H1 (cell line): ENCODE results near the gene DNAJC22.

ENCODE experiments used
- ASH2L ChIP-seq: fragments of 200-600, 300-600 bp; sonication (generic); IDR thresholded peaks from one replicate; pipeline ENCODE4 v1.7.1; 2017; ENCODE audit warnings: low read length
- BRCA1 ChIP-seq: IDR thresholded peaks from 2 replicates; pipeline ENCODE4 v1.6.1; 2012; ENCODE audit warnings: low read depth, low read length, improper control_type of control experiment
- CTBP2 ChIP-seq: IDR thresholded peaks from 2 replicates; pipeline ENCODE4 v1.7.0; 2011; ENCODE audit warnings: borderline replicate concordance, mild to moderate bottlenecking, moderate library complexity, mixed read lengths, low read length; ENCODE audit not compliant: insufficient read depth, insufficient read length
- CTCF ChIP-seq, 3 experiments: IDR thresholded peaks; 1 replicate in 2 of 3; 2 replicates in 1 of 3; pipeline versions ENCODE4 v1.5.1 to v1.6.1; 2011; ENCODE audit warnings: low read length in 3 of 3, mild to moderate bottlenecking in 3 of 3, inconsistent platforms in 2 of 3, low read depth in 1 of 3, moderate library complexity in 1 of 3; ENCODE audit not compliant: insufficient read depth in 1 of 3; ENCODE audit errors: control extremely low read depth in 1 of 3
- HDAC6 ChIP-seq: IDR thresholded peaks from one replicate; pipeline ENCODE4 v1.7.1; 2012; ENCODE audit warnings: low read depth, mild to moderate bottlenecking, inconsistent platforms, low read length, moderate library complexity
- JUN ChIP-seq: IDR thresholded peaks from 2 replicates; pipeline ENCODE4 v1.6.1; 2011; ENCODE audit warnings: low read depth, mild to moderate bottlenecking, improper control_type of control experiment, low read length
- MAFK ChIP-seq: IDR thresholded peaks from 2 replicates; pipeline ENCODE4 v1.6.1; 2012; ENCODE audit warnings: low read depth, mild to moderate bottlenecking, improper control_type of control experiment, low read length
- NANOG ChIP-seq: IDR thresholded peaks from 2 replicates; pipeline ENCODE4 v1.6.1; 2011; ENCODE audit warnings: low read length, low read depth, mild to moderate bottlenecking, inconsistent platforms; ENCODE audit not compliant: insufficient read depth, poor library complexity, severe bottlenecking
- NRF1 ChIP-seq: IDR thresholded peaks from 2 replicates; pipeline ENCODE4 v1.6.1; 2011; ENCODE audit warnings: mild to moderate bottlenecking, low read depth, low read length, improper control_type of control experiment
- SUZ12 ChIP-seq: fragments of 200-600 bp; sonication (generic); IDR thresholded peaks from 2 replicates; pipeline ENCODE4 v1.6.1; 2012; ENCODE audit warnings: mild to moderate bottlenecking, inconsistent platforms, low read length, moderate library complexity, mixed read lengths
- YY1 ChIP-seq: IDR thresholded peaks from 2 replicates; pipeline ENCODE4 v1.6.1; 2011; ENCODE audit warnings: low read depth, mild to moderate bottlenecking, low read length

- TF ChIP-seq NANOG (no peak), CTCF (IDR thresholded peaks at IDR 0.05; ENCODE audit: control extremely low read depth in 1 of 3, insufficient read depth in 1 of 3, low read depth in 1 of 3, low read length in 3 of 3) (no peak), HDAC6 (no peak), BRCA1 (no peak), CTBP2 (no peak), YY1 (no peak), ASH2L (no peak), JUN (no peak), SUZ12 (no peak), NRF1 (no peak), MAFK (no peak)
These were observed 30.7 kb downstream of the DNAJC22 start for GRCh38 chr12:49377386-49377785.
